Liver (tissue), 3 donors: Measurements from ENCODE around the gene FOCAD.

Source experiments
- ATF3 ChIP-seq: IDR thresholded peaks from 2 replicates; pipeline ENCODE4 v1.6.1; 2016; ENCODE audit warnings: antibody characterized with exemption
- CTCF ChIP-seq: fragments of 150-350 bp; IDR thresholded peaks from 2 replicates; pipeline ENCODE4 v1.5.1; 2017; ENCODE audit warnings: improper control_type of control experiment, low read depth, low read length; ENCODE audit not compliant: missing input control
- JUND ChIP-seq, 2 donors: IDR thresholded peaks; 2 replicates each; pipeline ENCODE4 v1.6.1; 2016; ENCODE audit warnings: antibody characterized with exemption in 2 of 2
- MAX ChIP-seq: IDR thresholded peaks from 2 replicates; pipeline ENCODE4 v1.6.1; 2016; ENCODE audit warnings: antibody characterized with exemption
- RAD21 ChIP-seq, 2 donors: IDR thresholded peaks; 2 replicates each; pipeline ENCODE4 v1.6.1; 2016; ENCODE audit warnings: antibody characterized with exemption in 2 of 2, mild to moderate bottlenecking in 2 of 2
- TF ChIP-seq, protein P1 (sequence below): IDR thresholded peaks from 2 replicates; pipeline ENCODE4 v1.6.1; 2016; ENCODE audit warnings: antibody characterized with exemption, mild to moderate bottlenecking
- donor health status: healthy.
- donor health status: healthy.

- TF ChIP-seq CTCF (no peak), JUND (IDR thresholded peaks at IDR 0.05) (no peak), ATF3 (no peak), MAX (no peak), RAD21 (IDR thresholded peaks at IDR 0.05) (no peak)
- TF ChIP-seq, protein P1, sequence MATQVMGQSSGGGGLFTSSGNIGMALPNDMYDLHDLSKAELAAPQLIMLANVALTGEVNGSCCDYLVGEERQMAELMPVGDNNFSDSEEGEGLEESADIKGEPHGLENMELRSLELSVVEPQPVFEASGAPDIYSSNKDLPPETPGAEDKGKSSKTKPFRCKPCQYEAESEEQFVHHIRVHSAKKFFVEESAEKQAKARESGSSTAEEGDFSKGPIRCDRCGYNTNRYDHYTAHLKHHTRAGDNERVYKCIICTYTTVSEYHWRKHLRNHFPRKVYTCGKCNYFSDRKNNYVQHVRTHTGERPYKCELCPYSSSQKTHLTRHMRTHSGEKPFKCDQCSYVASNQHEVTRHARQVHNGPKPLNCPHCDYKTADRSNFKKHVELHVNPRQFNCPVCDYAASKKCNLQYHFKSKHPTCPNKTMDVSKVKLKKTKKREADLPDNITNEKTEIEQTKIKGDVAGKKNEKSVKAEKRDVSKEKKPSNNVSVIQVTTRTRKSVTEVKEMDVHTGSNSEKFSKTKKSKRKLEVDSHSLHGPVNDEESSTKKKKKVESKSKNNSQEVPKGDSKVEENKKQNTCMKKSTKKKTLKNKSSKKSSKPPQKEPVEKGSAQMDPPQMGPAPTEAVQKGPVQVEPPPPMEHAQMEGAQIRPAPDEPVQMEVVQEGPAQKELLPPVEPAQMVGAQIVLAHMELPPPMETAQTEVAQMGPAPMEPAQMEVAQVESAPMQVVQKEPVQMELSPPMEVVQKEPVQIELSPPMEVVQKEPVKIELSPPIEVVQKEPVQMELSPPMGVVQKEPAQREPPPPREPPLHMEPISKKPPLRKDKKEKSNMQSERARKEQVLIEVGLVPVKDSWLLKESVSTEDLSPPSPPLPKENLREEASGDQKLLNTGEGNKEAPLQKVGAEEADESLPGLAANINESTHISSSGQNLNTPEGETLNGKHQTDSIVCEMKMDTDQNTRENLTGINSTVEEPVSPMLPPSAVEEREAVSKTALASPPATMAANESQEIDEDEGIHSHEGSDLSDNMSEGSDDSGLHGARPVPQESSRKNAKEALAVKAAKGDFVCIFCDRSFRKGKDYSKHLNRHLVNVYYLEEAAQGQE, result no peak
These were observed 313.5 kb downstream of the FOCAD start for GRCh38 chr9:20997503-20998076.
